Body of pancreas (tissue), 4 donors: ENCODE measurements around the gene PPP1R12A.

ENCODE experiments used
- CTCF ChIP-seq, 7 experiments: fragments of 450-650 bp in 4 of 7; fragments of 200-600 bp in 3 of 7; sonication (generic) in 3 of 7; IDR thresholded peaks; one replicate each; pipeline ENCODE4 v1.5.1; 2016 to 2019; ENCODE audit warnings: antibody characterized with exemption in 7 of 7
- POLR2A ChIP-seq, 3 donors: fragments of 450-650 bp; IDR thresholded peaks; one replicate each; pipeline ENCODE4 v1.6.1; 2016; ENCODE audit warnings: antibody characterized with exemption in 3 of 3, mild to moderate bottlenecking in 2 of 3

GRCh38 chr12:79895804-79896203 lies 39.1 kb downstream of the PPP1R12A start:
- TF ChIP-seq POLR2A (IDR thresholded peaks at IDR 0.05) = no peak
- no peak for TF ChIP-seq CTCF (IDR thresholded peaks at IDR 0.05)
